SHP77 (cell line): Measurements from ENCODE around the gene CD8A.
"Not testable (repeated sequence)": the region's sequence is repeated elsewhere in the genome, so short reads cannot be mapped to it uniquely, and the experiment has no call there.

ENCODE experiments used
- DNase-seq, 2 experiments: peaks; one replicate each; lab custom pipeline; 2025; lab: John Stamatoyannopoulos, UW

CD8A gene

DNA sequence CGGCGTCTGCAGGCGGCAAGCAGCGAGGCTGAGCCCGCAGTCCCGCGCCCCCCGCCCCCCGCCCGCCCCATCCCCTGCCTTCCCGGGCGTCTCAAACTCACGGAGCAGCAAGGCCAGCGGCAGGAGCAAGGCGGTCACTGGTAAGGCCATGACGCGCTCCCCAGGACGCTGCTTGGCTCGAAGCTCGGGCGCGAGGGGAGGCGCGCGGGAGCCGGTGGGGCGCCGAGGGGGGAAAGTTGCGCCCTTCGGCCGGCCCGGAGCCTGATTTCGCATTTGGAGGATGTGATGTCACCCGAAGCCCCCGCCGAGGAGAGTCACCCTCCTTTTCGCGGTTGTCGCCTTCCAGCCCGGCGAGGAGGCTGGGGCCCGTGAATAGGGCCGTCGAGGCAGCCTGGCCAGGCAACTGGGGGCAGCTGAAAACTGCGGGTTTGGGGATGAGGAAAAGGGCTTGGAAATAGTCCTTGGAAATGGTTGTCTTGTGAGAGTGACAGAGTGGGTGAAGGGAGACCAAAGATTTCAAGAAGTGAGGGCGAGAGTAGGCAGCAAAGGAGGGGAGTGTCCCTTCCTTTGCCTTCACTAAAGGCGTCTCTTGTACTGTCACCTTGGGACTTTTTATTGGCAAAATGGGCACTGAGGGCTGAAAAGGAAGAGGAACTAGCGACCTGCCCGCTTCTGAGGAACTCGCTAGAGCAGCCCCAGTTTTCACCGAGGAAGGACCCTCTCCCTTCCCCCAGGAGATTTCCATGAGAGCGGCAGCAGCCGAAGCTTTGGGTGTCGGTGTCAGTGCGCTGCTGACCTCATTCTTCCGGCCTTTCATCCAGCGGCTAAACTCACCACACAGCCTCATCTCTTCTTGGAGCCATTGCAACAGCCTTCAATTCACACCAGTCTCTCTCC lies at the start of gene CD8A:
Gene CD8A, minus strand, starts transcription at position 238 of the 897 bp plus-strand sequence. Its CDS starts 88 bp downstream, at position 150.
- no peak for DNase-seq

DNA sequence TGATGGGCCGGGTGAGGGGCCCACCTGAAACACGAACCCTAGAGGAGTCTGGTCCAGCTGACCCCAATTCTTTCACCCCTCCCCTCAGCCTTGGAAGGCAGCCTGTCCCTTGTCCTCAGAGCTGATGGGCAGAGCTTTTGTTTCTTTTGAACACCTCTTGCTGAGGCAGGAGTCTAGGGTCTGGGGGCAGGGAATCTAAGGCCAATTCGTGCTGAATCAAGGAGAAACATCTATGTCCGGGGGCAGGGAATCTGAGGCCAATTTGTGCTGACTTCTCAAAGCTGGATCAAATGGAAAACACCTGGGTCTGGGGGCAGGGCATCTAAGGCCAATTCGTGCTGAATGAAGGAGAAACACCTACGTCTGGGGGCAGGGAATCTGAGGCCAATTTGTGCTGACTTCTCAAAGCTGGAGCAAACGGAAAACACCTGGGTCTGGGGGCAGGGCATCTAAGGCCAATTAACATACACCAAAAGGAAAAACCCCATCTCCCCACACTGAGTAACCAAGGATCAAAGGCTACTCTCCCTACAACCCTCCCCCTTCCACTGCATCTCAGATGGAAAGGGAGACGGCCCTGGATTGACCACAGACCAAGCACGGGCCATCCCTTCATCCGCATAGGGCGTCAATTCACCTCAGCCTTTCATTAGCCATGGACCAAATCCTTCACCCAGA lies 49.3 kb upstream of the CD8A start:
- DNase-seq = not testable (repeated sequence)

DNA sequence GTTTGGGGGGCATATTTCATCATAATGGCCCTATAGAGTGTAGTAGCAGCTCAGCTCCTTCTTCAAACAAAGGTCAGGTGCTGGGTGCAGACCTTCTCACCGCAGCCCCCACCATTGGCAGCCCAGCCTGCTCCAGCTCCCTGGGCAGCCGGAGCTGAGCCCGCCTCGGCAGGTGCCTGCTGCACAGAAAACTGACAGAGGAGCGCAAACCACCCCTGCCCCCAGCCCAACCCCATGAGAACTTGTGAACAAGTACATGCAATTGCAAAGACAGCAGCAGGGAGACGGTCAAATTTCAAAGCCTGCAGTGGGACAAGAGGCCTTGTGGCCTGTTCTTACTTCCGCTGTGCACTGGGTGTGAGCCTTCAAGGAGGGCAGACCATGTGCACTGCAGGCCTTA lies 48.7 kb upstream of the CD8A start:
- DNase-seq = not testable (repeated sequence)

DNA sequence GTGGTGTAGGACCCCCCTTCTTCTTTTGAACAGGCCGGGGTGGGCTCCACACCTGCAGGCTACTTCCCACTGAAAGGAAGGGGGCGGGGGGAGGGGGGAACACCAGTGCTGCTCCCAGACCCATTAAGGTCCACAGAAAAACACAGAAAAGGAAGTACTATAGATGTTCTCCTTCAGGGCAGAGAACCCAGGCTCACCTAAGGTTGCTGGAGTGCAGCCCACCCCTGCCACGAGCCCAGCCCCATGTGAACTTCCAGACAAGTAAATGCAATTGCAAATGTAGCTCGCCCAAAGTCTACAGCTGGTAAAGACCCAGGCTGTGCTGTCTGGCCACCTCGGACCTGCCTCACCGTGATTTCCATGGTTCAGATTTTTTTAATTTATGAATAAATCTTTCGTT lies 47.0 kb upstream of the CD8A start:
- DNase-seq = not testable (repeated sequence)

DNA sequence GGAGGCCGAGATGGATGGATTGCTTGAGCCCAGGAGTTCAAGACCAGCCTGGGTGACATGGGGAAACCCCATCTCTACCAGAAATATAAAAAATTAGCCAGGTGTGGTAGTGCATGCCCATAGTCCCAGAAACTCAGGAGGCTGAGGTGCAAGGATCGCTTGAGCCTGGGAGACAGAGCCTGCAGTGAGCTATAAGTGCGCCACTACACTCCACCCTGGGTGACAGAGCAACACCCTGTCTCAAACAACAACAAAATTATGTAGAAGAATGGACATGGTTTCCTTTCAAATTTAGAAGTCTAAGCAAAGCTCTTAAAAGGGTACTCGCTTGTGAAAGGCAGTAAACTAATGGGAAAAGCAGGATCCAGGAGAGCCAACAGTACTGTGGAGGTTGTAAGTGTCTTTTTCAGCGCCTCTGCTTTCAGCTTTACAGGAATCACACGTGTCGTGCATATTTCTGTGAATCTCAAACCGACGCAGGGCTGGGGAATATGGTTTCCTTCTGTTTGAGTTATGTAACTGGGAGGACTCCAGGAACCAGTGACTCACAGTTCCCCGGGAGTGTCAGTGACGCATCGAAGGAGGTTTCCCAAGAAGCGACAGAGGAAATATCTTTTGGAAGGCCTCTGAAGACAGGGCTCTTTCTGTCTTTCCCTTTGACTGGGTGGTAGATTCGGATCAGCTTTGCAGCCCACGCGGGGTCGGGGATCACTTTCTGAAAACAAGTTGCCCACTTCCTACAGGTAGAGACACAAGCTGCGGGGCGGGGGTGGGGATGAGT lies 46.4 kb upstream of the CD8A start:
- not testable (repeated sequence) for DNase-seq

DNA sequence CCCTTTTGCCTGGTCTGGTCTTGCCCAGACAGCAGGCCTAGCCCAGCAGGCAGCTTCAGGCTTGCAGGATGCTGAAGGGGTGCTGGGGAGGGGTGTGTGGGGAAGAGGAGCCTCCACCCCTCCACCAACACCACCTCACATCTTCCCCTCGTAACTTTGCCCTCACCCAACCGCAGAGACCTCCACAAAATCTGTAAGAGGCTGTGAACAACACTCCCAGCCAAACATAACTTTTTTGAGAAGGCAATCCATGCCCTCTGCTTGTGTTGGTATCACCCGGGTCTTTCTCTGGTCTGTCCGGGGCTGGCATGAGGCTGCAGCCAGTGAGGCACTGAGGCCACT lies 44.8 kb upstream of the CD8A start:
- not testable (repeated sequence) for DNase-seq

DNA sequence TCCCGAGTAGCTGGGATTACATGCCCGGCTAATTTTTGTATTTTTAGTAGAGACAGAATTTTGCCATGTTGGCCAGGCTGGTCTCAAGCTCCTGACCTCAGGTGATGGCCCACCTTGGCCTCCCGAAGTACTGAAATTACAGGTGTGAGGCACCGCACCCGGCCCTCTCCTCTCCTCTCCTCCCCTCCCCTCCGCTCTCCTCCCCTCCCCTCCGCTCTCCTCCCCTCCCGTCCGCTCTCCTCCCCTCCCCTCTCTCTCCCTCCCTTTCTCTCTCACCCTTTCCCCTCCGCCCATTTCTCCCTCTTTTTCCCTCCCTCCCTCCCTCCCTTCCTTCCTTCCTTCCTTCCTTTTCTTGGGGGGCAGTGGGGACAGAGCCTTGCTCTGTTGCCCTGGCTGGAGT lies 42.6 kb upstream of the CD8A start:
- no peak for DNase-seq

DNA sequence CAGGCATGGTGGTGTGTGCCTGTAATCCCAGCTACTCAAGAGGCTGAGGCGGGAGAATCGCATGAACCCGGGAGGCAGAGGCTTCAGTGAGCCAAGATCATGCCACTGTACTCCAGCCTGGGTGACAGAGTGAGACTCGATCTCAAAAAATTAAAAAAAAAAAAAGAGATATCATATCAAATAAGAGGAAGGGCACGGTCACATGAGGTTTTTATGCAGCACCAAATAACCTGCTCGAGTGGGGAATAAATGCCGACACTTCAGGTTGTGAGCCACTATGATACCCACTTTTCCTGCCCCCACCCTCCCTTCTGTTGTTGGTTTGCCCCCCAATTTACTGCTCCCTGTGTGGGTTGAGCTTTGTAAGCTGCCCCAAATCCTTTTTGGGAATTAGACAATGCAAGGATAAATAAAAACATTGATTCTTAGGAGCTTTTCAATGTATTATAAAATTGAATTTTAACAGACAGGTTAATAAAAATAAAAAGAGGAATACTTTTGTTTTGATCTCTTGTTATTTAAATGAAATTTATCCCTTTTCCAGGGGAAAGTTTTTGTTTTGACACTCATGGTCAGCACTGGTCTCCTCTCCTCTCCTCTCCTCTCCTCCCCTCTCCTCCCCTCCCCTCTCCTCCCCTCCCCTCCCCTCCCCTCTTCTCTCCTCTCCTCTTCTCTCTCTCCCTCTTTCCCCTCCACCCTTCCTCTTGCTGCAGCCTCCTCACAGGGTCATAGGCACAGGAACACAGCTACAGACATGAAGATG lies 41.8 kb upstream of the CD8A start:
- DNase-seq = no peak

DNA sequence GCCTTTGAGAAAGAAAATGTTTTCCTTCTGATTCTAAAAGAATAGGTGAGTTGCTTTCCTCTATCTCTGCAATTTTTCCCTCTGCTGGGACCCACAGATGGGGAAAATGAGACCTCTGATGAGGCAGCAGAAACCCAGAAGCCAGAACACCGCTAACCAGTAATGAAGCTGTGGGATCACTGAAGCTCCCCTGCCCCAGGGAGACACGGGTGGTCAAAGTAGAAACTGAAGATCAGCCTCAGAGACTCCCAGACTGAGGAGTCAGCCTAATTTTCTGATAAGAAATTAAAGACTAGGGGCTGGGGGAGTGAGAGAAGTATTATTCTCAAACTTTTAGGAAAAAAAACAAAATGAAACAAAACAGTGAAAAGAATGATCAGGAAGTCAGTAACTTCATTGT lies 40.8 kb upstream of the CD8A start:
- no peak for DNase-seq

DNA sequence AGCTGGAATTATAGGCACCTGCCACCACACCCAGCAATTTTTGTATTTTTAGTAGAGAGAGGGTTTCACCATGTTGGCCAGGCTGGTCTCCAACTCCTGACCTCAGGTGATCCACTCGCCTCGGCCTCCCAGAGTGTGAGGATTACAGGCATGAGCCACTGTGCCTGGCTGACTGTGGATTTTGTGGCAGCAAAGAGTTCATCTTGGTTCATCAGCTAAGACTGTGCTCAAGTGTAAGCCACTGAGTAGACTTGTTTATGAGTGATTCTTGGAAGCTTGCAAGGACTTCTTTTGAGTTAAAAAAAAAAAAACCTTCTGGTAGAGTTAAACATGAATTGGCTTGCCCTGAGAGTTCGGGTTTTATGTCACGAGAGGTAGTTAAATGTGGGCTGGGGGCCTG lies 36.2 kb upstream of the CD8A start:
- DNase-seq = no peak

DNA sequence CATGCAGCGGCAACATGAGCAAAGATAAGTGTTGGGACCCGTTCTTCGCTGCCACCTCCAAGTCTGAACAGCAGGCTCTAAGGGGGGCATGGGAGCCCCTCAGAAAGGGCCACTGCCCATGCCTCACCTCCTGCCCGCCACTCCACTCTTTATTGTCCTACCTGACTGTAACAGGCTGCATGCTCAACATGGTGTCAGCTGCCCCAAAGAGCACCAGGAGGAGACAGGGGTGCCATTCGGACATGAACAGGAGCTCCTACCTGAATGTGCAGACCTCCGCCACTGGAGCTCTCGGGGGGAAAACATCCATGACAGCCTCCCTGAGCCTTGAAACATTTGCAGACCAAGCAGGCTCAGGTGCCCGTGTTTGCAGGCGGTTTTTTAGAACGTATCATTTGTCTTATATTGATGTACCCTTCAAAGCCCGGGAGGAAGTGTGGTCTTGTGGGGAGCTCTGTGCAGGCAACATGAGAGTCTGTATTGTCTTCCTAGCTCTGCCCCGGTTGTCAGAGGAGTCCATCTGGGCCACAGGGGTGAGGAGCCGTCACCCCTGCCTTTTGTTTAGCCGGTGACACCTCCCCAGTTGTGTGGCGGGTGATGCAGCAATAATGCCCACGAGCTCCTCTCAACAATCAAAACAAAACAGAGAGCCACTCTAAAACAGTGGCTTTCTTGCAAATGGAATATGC lies 35.1 kb upstream of the CD8A start:
- no peak for DNase-seq

DNA sequence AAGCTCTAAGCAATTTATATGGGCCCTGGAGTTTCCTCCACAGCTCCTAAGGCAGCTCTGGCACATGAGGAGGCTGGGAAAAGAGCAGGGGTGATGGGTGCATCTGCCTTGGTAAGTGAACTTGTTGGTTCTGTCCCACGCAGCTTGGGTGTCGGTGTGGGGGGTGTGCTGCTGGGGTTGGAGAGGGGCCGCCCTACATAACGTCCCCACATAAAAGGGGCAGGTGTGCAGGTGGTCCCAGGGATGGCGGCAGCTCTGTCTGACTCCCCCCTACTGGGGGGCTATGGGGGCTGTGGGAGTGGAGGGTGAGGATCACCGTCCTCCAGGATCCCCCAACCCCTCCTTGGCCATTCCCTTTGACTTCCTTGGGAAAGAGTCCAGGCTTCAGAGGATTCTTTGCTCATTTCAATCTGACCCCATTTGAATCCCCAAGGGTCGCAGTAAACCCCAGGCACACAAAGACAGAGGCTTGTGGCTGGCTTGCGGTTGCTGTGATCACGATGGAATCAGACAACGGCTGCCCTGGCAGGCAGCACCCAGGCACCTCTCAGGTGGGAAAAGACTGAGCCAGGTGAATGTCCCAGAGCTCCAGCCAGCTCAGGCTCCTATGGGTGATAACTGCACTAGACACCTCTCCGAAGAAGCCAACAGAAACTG lies 34.5 kb upstream of the CD8A start:
- DNase-seq = no peak

DNA sequence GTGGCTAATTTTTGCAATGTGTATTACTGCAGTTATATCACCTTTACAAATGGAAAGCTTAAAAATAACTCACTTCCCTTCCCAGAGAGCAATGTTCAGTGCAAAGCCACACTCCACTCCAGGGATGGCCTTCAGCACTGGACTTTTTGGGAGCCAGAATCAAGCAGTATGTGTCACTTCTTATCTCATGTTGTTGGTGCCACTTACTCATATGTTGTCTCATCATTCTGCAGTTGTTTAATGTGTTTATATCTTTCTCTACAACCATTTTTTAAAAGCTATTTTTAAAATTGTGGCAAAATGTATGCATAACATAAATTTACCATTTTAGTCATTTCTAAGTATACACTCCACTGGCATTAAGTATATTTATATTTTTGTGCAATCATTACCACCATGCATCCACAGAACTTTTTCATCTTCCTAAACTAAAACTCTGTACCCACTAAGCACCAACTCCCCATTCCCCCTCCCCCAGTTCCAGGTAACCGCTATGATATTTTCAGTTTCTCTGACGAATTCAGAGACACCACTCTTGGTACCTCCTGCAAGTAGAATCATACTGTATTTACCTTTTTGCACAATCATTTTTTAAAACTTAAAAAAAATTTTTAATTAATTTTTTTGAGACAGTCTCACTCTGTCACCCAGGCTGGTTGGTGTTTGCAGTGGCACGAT lies 32.1 kb upstream of the CD8A start:
- no peak for DNase-seq

DNA sequence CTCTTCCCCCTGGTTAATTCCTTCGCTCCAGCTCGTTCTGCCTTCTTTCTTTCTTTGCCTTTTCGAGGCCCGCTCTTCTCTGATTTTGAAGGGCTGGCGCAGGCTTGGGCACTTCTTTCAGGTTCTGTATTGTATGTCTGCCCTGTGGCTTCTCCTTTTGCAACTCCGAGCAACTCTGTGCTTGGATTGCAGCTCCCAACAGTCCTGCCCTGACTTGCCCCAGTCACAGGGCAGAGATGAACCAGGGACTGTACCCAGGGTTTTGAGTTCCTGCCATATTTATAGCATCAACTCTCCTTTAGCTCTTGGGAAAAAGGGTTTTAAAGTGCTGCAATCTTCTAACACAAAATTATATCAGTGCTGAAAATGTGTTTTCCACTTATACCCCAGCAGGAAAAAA lies 31.1 kb upstream of the CD8A start:
- DNase-seq = no peak

DNA sequence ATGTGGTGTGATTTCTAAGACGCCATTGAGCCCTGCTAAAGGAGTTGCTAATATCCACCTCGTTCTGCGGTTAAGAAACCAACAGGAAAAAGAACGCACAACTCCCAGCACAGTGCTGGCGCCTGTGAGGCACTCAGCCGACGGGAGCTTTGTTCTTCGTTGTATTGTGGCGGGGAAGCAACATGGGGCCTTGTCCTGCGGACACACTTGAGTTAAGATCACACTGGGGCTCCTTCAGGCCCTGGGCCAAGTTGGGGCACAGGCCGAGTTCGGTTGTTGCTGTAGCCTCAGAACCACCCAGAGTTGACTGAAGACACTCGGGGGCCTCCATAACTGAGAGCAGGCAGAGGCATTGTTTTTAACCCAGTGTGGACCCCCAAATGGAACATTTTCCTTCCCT lies 30.6 kb upstream of the CD8A start:
- no peak for DNase-seq

DNA sequence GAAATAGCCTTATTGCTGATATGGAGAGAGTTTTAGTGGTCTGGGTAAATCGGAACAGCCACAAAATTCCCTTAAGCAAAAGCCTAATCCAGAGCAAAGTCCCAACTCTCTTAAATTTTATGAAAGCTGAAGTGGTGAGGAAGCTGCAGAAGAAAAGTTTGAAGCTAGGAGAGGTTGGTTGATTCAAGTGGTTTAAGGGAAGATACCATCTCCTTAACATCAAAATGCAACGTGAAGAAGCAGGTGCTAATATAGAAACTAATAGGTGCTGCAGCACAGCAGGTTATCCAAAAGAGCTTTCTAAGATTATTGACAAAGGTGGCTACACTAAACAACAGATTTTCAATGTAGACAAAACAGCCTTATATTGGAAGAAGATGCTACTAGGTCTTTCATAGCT lies 28.2 kb upstream of the CD8A start:
- DNase-seq = no peak

DNA sequence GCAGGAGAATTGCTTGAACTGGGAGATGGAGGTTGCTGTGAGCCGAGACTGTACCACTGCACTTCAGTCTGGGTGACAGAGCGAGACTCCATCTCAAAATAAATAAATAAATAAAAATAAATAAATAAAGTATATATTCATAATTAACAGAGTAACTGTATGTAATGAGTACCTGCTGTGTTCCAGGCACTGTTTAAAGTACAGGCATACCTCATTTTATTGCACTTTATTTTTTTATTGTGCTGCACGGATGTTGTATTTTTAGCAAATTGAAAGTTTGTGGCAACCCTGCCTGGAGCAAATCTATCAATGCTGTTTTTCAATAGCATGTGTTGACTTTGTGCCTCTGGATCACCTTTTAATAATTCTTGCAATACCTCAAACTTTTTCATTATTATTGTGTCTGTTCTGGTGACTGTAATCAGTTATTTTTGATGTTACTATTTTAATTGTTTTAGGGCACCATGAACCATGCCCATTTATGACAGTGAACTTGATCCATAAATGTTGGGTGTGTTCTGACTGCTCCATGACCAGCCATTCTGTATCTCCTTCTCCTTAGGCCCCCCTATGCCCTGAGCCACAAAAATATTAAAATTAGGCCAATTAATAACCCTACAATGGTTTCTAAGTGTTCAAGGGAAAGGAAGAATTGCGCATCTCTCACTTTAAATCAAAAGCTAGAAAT lies 27.5 kb upstream of the CD8A start:
- DNase-seq = no peak

DNA sequence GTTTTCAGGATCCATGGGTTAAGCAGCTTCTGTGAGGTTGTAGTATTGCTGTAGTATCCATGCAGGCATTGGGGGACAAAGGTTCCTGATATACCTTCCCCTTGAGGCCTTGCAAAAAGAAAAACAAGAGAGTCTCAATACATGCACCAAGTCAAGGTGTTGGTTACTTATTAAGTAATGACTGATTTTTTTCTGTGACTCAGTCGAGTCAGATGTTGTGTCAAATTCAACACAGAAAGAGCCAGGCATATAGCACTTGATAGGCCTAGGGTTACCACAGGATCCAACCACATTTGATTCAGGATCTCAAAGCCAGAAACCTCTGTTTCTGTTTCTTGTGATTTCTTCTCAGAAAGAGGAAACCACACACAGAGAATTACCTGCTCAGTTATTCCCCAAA lies 24.9 kb upstream of the CD8A start:
- DNase-seq = no peak

DNA sequence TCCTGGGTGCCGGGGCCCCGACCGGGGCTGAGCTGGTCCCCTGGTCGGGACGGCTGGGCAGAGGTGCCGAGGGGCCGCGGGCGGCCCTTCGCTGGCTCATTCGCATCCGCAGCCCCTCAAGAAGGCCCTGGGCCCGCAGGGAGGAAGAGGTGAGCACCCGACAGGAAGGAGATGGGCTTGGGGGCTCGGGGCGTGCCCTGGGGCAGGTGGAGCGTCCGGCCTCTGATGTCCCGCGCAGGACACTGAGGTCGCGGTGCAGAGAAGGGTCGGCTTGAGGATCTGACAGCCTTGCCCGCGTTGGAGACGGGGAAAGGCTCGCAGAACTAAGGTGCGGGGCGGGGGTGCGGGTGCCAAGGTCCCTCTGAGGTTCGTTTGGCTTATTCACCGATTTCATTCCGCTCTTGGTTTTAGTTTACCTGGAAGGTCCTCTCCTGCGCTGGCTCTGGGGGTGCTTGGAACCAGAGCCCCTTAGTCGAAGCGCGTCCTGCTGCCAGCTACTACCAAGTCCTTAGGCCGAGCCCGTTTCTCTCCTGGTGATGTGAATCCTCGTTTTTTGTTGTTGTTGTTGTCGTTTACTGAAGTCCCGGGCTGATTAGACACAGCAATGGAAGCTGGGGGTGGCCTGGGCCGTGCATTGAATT lies 18.9 kb upstream of the CD8A start:
- DNase-seq = no peak
